PC-9 (cell line): Measurements from ENCODE around the gene ARL5A.

ENCODE experiments used
- EZH2 ChIP-seq: fragments of 200-600 bp; sonication (generic); IDR thresholded peaks from 2 replicates; pipeline ENCODE4 v1.8.0; 2017; ENCODE audit warnings: antibody characterized with exemption, low read depth
- TF ChIP-seq, protein P1 (sequence below): fragments of 200-600 bp; sonication (generic); conservative IDR thresholded peaks from 2 replicates; pipeline ENCODE4 v1.6.1; 2017; ENCODE audit warnings: mixed run types, antibody characterized with exemption, mild to moderate bottlenecking, moderate library complexity

DNA sequence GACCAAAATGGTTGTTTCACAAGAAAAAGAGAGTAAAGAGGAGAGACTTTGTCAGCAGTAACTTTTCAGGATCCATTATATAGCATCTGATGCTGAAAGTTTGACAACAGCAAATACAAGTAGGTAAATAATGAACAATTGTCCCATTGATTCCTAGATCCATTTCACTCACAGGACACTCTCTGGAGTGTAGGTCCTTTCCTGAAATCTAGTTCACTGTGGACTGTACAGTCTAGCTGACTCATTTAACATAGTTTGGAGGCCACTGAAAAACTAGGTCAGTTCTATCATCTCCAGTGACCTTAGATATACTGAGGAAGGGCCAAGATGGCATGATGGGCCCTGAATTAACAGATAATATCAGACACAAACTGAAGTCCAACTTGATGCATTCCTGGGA lies 74.7 kb downstream of the ARL5A start:
- TF ChIP-seq, protein P1, sequence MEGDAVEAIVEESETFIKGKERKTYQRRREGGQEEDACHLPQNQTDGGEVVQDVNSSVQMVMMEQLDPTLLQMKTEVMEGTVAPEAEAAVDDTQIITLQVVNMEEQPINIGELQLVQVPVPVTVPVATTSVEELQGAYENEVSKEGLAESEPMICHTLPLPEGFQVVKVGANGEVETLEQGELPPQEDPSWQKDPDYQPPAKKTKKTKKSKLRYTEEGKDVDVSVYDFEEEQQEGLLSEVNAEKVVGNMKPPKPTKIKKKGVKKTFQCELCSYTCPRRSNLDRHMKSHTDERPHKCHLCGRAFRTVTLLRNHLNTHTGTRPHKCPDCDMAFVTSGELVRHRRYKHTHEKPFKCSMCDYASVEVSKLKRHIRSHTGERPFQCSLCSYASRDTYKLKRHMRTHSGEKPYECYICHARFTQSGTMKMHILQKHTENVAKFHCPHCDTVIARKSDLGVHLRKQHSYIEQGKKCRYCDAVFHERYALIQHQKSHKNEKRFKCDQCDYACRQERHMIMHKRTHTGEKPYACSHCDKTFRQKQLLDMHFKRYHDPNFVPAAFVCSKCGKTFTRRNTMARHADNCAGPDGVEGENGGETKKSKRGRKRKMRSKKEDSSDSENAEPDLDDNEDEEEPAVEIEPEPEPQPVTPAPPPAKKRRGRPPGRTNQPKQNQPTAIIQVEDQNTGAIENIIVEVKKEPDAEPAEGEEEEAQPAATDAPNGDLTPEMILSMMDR = no peak
- no peak for TF ChIP-seq EZH2
